Natural killer cell treated with Interleukin-12 subunit alpha and Interleukin-12 subunit beta and Interleukin-15 and Interleukin-18, amount 100 ng/mL, for 72 hours (primary cell): Measurements from ENCODE around the gene BCR. TPM values are rescaled to one million over a fixed set of nuclear protein-coding genes. Genes with fewer than 3 reads are reported as not detected.
A peak's percentile ranks its signal among the peaks of the same experiment; 100 is the strongest.

ENCODE experiments used
- ATAC-seq, 2 donors: fragments of 150-1000 bp; cut with Tn5 transposase in 1 of 2; sonication (Bioruptor Pico), chemical (Tn5 transposase) in 1 of 2; 2 replicates each; pipeline ENCODE4 v1.10.0; 2021
- DNase-seq: peaks from one replicate; pipeline ENCODE4 v3.0.0; 2022; ENCODE audit warnings: low spot score
- H3K27ac Mint-ChIP-seq, 2 donors: 1 replicate in 1 of 2; 2 replicates in 1 of 2; pipeline ENCODE4 v1.8.0; 2022; ENCODE audit warnings: mixed read lengths in 2 of 2, mild to moderate bottlenecking in 1 of 2, moderate library complexity in 1 of 2
- H3K27me3 Mint-ChIP-seq, 2 donors: 1 replicate in 1 of 2; 2 replicates in 1 of 2; pipeline ENCODE4 v1.8.0; 2022; ENCODE audit warnings: mixed read lengths in 2 of 2
- H3K36me3 Mint-ChIP-seq: one replicate; pipeline ENCODE4 v1.8.0; 2022; ENCODE audit warnings: mixed read lengths
- H3K4me1 Mint-ChIP-seq, 2 donors: 1 replicate in 1 of 2; 2 replicates in 1 of 2; pipeline ENCODE4 v1.8.0; 2022; ENCODE audit warnings: low read depth in 2 of 2, mixed read lengths in 2 of 2, mild to moderate bottlenecking in 1 of 2
- H3K4me3 Mint-ChIP-seq: one replicate; pipeline ENCODE4 v1.8.0; 2022; ENCODE audit warnings: mixed read lengths
- H3K9me3 Mint-ChIP-seq: 2 replicates; pipeline ENCODE4 v1.8.0; 2022; ENCODE audit warnings: mixed read lengths
- total RNA-seq, 2 donors: library from RNA; stranded (reverse); gene quantifications; one replicate each; pipeline ENCODE4 v1.2.3, GENCODE V29; 2022

Gene BCR
- total RNA-seq, 2 donors from 2014 or later, result 55.4 to 65.8 TPM

- no peak for DNase-seq
- Mint-ChIP-seq H3K9me3 (no peaks in the 10 kb centered on the region), H3K4me3 (no peak overlapping the region)
Measured at GRCh38 chr22:23156286-23156685, 24.0 kb upstream of the BCR start.

GRCh38 chr22:23157560-23158515 is 22.5 kb upstream of the BCR start:
- DNase-seq, result no peak
- peaks cover 0 to 7% of the 10 kb centered on the region in 2 donors for H3K4me1 Mint-ChIP-seq
- no peak overlapping the region for H3K27ac Mint-ChIP-seq
- no peak for ATAC-seq
- H3K4me3 Mint-ChIP-seq, result no peak overlapping the region
- H3K9me3 Mint-ChIP-seq, result no peaks in the 10 kb centered on the region
- H3K36me3 Mint-ChIP-seq, result no peaks in the 10 kb centered on the region
- H3K27me3 Mint-ChIP-seq, result no peaks in the 10 kb centered on the region

More at GRCh38 chr22:23156286-23156685, 24.0 kb upstream of the BCR start:
- H3K36me3 Mint-ChIP-seq, result no peaks in the 10 kb centered on the region
- no peak overlapping the region for H3K27ac Mint-ChIP-seq
- no peak for ATAC-seq
- peaks cover 0 to 9% of the 10 kb centered on the region in 2 donors for H3K4me1 Mint-ChIP-seq
- H3K27me3 Mint-ChIP-seq, result no peaks in the 10 kb centered on the region

DNA sequence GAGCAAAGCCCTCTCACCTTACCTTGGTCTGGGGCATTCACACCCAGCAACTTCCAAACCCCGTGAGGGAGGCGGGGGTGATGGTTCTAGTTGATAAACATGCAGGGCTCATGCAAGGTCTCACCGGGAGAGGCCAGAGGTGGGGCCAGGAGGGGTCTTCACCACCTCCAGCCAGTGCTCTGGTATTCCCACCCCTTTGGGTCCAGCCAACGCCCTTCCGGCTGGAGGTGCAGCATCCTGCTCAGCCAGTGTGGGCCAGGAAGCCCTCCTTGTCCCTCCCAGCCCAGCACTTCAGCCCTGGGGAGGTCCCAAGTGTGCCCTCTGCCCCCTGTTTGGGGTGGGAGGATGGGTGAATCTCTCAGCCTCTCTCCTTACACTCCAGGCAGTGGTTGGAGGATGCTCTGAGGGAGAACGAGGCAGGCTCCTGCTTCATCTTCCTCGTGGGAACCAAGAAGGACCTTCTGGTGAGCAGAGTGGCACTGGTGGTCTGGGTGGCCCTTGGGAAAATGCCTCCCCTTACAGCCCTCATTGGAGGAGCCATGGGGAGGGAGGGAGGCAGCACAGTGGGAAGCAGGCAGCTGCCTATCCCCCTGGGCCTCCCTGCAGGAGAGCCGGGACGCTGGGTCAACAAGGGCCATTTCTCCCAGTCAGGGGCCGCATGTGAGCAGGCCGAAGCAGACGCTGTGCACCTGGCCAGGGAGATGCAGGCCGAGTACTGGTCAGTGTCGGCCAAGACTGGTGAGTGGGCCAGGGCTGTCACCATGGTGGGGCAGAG is 21.6 kb upstream of the BCR start:
- Mint-ChIP-seq H3K36me3 (no peaks in the 10 kb centered on the region), H3K4me1 (peaks cover 0 to 3% of the 10 kb centered on the region in 2 donors), H3K4me3 (no peak overlapping the region), H3K27me3 (no peaks in the 10 kb centered on the region), H3K27ac (no peak overlapping the region), H3K9me3 (no peaks in the 10 kb centered on the region)
- DNase-seq (no peak), ATAC-seq (no peak)

DNA sequence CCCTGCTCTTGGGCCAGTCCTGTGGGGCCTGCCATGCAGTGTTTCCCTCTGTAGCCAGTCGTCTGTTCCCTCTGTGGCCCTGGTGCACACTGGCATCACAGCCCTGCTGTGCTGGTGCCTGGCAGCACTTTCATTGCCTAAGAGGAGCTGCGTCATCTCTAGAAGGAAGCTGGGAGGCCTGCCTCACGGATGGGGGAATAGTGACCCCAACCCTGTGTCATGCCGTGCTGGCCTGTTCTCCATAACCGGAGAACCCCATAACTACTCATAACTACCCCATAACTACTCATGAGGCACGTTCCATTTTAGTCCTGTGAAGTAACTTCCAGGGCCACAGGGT is 21.0 kb upstream of the BCR start:
- Mint-ChIP-seq H3K27me3 (no peaks in the 10 kb centered on the region), H3K4me3 (no peak overlapping the region), H3K36me3 (no peaks in the 10 kb centered on the region), H3K27ac (no peak overlapping the region), H3K9me3 (no peaks in the 10 kb centered on the region), H3K4me1 (peaks cover 0 to under 1% of the 10 kb centered on the region in 2 donors)
- ATAC-seq (no peak), DNase-seq (no peak)

DNA sequence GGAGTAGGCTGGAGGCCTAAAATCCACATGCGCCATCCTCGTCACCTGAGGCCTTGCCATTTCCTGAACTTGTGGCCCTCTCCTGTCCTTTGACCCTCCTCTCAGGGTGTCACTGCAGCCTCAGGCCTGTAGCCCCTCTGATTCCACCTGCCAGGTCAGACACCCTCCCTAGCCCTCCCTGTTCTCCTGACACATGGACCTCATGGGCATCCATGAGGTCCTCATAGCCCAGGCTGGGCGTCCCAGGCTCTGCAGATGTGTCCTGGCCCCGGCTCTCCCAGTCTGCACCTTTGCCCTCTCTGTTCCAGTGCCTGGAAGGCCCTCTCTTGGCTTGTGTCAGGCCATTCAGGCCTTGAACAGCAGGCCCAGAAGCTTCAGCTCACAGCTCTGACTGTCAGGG is 19.3 kb upstream of the BCR start:
- DNase-seq, result no peak
- Mint-ChIP-seq H3K27ac (no peak overlapping the region), H3K9me3 (no peaks in the 10 kb centered on the region), H3K36me3 (no peaks in the 10 kb centered on the region), H3K4me1 (no peaks in the 10 kb centered on the region), H3K27me3 (no peaks in the 10 kb centered on the region), H3K4me3 (no peak overlapping the region)
- ATAC-seq, result no peak

GRCh38 chr22:23161574-23161973 is 18.7 kb upstream of the BCR start:
- ATAC-seq, result no peak
- Mint-ChIP-seq H3K4me3 (no peak overlapping the region), H3K4me1 (no peaks in the 10 kb centered on the region), H3K36me3 (no peaks in the 10 kb centered on the region), H3K27me3 (no peaks in the 10 kb centered on the region), H3K27ac (no peak overlapping the region), H3K9me3 (no peaks in the 10 kb centered on the region)
- no peak for DNase-seq

GRCh38 chr22:23163665-23164064 is 16.6 kb upstream of the BCR start:
- H3K9me3 Mint-ChIP-seq, result no peaks in the 10 kb centered on the region
- DNase-seq (no peak), ATAC-seq (no peak)
- H3K27me3 Mint-ChIP-seq, result no peaks in the 10 kb centered on the region
- no peak overlapping the region for H3K4me3 Mint-ChIP-seq
- no peak overlapping the region for H3K27ac Mint-ChIP-seq
- H3K4me1 Mint-ChIP-seq, result no peaks in the 10 kb centered on the region
- H3K36me3 Mint-ChIP-seq, result no peaks in the 10 kb centered on the region

DNA sequence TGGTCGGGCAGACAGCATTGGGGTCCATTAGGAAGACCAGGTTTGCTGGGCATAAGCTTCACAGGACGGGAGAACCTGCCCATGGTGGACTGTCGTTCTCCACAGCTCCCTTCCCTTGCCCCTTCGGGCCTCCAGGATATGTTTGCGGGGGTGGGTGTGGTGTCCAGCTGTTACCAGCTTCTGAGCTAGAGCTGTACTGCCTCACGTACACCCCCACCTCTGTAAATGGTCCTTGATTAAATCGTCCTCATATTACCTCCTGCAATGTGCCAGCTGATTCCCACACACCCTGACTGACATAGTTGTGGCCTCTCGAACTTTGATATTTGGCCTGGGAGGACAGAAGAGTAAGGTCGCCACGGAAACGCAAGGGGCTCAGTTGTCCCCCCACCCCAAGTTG is 16.2 kb upstream of the BCR start:
- Mint-ChIP-seq H3K4me1 (no peaks in the 10 kb centered on the region), H3K27me3 (no peaks in the 10 kb centered on the region), H3K36me3 (no peaks in the 10 kb centered on the region), H3K4me3 (no peak overlapping the region), H3K27ac (no peak overlapping the region), H3K9me3 (no peaks in the 10 kb centered on the region)
- ATAC-seq, result no peak
- no peak for DNase-seq

DNA sequence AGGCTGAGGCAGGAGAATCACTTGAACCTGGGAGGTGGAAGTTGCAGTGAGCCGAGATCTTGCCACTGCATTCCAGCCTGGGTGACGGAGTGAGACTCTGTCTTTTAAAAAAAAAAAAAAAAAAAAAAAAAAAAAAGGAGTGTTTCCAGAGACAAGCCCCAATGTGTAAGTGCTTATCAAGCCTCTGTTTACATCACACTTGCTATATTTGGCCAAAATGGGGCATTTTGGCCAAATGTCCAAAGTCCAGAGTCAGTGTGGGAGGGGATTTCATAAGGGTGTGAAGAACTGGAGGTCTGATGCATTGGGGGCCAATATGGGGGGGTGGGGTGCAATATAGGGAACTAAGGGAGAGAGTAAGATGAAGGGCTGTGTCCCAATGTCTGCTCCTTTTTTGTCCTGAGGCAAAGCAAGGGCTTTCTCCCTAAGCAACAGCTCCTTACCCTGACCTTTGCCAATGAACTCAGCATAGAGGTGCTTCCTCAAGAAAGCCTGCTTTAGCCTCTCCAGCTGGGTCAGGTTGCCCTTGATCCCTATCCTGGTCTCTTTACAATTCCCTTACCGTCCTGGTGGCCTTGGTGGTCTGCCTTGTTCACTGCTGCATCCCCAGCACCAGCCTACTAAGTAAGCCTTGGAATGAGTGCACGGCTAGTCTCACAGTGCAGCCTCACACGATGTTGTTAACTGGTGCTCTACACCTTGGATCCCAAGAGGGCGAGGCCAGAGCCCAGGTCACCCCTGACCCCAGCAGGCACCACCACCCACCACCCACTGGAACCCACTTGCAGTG is 14.1 kb upstream of the BCR start:
- no peak for ATAC-seq
- Mint-ChIP-seq H3K27ac (no peak overlapping the region), H3K27me3 (no peaks in the 10 kb centered on the region), H3K9me3 (no peaks in the 10 kb centered on the region), H3K36me3 (no peaks in the 10 kb centered on the region), H3K4me3 (no peak overlapping the region), H3K4me1 (no peaks in the 10 kb centered on the region)
- DNase-seq, result no peak

DNA sequence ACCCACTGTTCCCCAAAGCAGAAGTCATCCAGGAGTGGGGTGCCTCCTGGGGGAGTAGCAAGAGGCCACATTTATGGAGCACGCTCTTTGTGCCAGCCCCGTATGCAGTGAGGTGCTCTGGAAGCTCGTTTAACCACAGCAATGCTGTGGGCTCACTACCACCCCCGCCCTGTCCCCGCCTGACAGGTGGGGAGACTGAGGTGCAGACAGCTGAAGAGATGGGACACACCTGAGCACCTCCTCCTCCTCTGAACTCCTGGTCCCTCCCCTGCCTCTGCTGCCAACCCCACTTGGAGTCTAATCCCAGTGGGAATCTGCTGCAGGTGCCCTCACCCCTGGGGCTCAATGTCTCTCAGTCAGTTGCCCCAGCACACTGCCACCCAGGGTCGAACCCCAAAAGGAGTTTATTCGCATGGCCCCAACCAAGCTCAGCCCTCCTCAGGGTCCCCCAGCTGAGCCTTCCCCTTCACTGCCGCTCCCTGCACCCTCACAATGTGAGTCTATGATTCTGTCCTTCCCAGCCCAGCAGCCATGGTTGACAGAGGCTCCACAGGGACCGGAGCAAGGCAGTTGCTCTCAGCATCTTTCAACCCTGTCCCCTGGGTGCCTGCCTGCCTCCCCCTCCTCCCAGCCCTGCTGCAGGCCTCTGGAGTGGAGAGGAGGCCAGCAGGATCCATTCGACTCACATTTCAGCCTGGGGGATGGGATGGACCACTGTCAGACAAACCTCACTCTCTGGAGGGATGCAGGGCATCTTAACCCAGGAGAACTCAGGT is 13.3 kb upstream of the BCR start:
- Mint-ChIP-seq H3K4me3 (no peak overlapping the region), H3K9me3 (no peaks in the 10 kb centered on the region), H3K27me3 (no peaks in the 10 kb centered on the region), H3K36me3 (no peaks in the 10 kb centered on the region), H3K4me1 (no peaks in the 10 kb centered on the region), H3K27ac (no peak overlapping the region)
- DNase-seq (no peak), ATAC-seq (no peak)

DNA sequence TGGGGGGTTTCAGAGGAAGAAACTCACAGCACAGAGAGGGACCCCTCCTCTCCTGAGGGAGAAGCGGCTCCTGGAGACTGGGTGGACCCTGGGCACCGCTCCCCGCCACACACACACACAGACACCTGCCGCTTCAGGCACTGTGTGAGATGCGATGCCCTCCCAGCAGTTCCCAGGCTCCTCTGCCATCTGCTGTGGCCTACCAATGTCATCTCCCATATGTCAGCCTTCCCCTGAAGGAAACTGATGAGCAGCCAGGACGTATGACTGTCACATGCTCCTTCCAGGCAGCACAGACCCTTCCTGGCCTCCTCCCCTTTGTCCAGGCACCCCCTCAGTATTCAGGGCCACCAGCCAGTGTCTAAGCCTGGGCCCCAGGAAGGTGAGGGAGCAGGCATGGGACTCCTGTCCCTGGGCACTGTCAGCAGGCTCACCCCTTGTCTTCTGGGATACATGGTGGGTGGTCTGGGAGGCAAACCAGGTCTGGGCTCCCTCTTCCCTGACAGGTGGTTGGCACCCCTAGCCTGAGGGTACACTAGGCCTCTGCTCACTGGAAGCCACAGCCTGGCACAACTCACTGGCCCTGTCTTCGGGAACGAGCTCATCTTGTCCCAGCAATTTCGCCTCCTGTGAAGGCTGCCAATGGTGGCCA is 11.8 kb upstream of the BCR start:
- ATAC-seq (no peak), DNase-seq (no peak)
- no peaks in the 10 kb centered on the region for H3K9me3 Mint-ChIP-seq
- H3K4me3 Mint-ChIP-seq, result no peak overlapping the region
- peak overlapping the region in 1 of 2 donors; percentile 64 for H3K27ac Mint-ChIP-seq
- H3K27me3 Mint-ChIP-seq, result no peaks in the 10 kb centered on the region
- no peaks in the 10 kb centered on the region for H3K4me1 Mint-ChIP-seq
- H3K36me3 Mint-ChIP-seq, result no peaks in the 10 kb centered on the region

DNA sequence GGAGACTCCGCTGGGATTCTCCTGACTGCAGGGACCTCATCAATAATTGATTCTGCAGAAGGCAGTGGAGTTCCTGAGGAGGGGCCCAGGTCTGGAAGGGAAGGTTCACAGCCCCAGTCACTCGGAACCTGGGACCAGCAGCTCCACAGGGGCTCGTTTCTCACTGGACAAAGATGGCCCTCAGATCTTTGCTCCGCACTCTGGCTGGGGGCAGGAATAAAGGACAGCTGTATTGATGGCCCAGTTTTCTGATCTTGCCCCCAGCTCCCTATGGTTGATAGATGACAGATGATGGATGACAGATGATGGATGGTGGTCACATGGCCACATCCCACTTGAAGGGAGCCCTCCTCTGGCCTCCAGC is 11.3 kb upstream of the BCR start:
- Mint-ChIP-seq H3K27ac (peak overlapping the region in 1 of 2 donors; percentile 64), H3K36me3 (no peaks in the 10 kb centered on the region), H3K4me3 (no peak overlapping the region), H3K4me1 (peaks cover 3 to 4% of the 10 kb centered on the region in 2 donors), H3K9me3 (no peaks in the 10 kb centered on the region), H3K27me3 (no peaks in the 10 kb centered on the region)
- ATAC-seq, result no peak
- DNase-seq, result no peak
